ENCODE results near the gene SMIM14. TPM values are rescaled to one million over a fixed set of nuclear protein-coding genes. Genes with fewer than 3 reads are reported as not detected.

Gene SMIM14
- total RNA-seq, 1 donor from 2014 or later, result 39.9 TPM

- ATAC-seq, result no peak
Measured at GRCh38 chr4:39497909-39498726, 140.5 kb downstream of the SMIM14 start.

Other genes starting within 250 kb of the SMIM14 start
- 0.32 TPM for gene KLB, start 231.9 kb downstream of the SMIM14 start, total RNA-seq
- gene RPL9, start 179.9 kb downstream of the SMIM14 start, total RNA-seq, result 1,488 TPM
- gene LIAS, start 179.8 kb downstream of the SMIM14 start, total RNA-seq, result 13.7 TPM
- gene UGDH, start 111.4 kb downstream of the SMIM14 start, total RNA-seq, result 42.7 TPM
- gene UBE2K, start 59.3 kb upstream of the SMIM14 start, total RNA-seq, result 81.1 TPM